Coronary artery (tissue), 2 donors: Measurements from ENCODE around the gene DGAT2L6.

Source experiments
- DNase-seq: peaks from one replicate; pipeline ENCODE4 v3.0.0-alpha.2; 2017; ENCODE audit warnings: low spot score
- H3K27ac ChIP-seq, 2 donors: fragments of 200-600 bp; sonication (generic); one replicate each; pipeline ENCODE4 v1.5.1; 2016 to 2019
- H3K4me3 ChIP-seq: fragments of 200-600 bp; sonication (generic); 2 replicates; pipeline ENCODE4 v1.5.1; 2016; ENCODE audit warnings: mild to moderate bottlenecking, moderate library complexity
- CTCF ChIP-seq: fragments of 200-600 bp; sonication (generic); IDR thresholded peaks from one replicate; pipeline ENCODE4 v1.5.1; 2019; ENCODE audit warnings: antibody characterized with exemption

Gene DGAT2L6

DNA sequence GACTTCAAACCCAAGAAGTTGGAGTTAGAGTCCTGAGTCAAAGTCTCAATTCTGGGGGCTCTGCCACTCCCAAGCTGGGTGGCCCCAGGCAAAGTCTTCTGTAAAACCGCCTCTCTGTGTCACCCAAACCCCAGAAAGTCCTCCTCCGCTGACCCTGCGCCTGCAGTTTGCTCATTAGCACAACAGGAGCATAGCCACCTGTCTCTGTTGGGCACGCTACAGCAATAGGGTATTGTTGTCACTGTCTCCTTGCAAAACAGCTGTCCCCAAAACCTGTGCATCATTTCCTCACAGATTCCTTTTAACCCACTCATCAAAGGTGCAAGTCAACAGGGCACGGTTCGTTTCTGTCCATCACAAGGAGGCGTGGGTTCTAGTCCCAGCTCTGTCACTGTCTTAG, 8.0 kb upstream of the DGAT2L6 start:
- TF ChIP-seq CTCF = no peak
- H3K4me3 ChIP-seq = no peak overlapping the region
- no peak for DNase-seq
- peak overlapping the region in 1 of 2 donors; percentile 32 for H3K27ac ChIP-seq

DNA sequence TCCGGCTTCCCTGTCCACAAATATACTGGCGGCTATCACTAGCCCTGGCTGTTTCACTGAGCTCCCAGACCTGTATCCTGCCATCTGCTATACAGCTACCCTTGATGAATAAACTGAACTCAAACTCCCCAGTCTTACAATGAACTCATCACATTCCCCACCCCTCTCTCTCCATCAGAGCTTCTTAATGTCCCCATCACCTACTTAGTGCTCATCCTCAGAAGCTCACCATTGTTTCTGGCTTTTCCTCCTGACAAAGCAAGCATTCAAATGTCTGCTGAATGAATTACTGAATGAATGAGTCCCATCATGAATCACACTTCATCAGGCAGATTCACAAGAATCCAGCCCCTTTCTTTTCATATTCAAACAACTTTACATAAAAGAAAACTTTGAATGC, 5.7 kb upstream of the DGAT2L6 start:
- TF ChIP-seq CTCF = no peak
- DNase-seq = no peak
- Histone ChIP-seq H3K4me3 (no peak overlapping the region), H3K27ac (no peak overlapping the region)

GRCh38 chrX:70172221-70172620, 5.1 kb upstream of the DGAT2L6 start:
- H3K27ac ChIP-seq = no peak overlapping the region
- DNase-seq = no peak
- no peak overlapping the region for H3K4me3 ChIP-seq
- TF ChIP-seq CTCF = no peak

- TF ChIP-seq CTCF = no peak
- Histone ChIP-seq H3K27ac (no peak overlapping the region), H3K4me3 (no peak overlapping the region)
- no peak for DNase-seq
Observed at GRCh38 chrX:70172964-70173363, 4.3 kb upstream of the DGAT2L6 start.

GRCh38 chrX:70174754-70175153, 2.5 kb upstream of the DGAT2L6 start:
- no peak for DNase-seq
- no peak for TF ChIP-seq CTCF
- no peak overlapping the region for H3K27ac ChIP-seq
- no peak overlapping the region for H3K4me3 ChIP-seq

- Histone ChIP-seq H3K27ac (no peak overlapping the region), H3K4me3 (no peak overlapping the region)
- no peak for DNase-seq
- no peak for TF ChIP-seq CTCF
Observed at GRCh38 chrX:70175338-70175737, 1.9 kb upstream of the DGAT2L6 start.

GRCh38 chrX:70183091-70183490, 5.8 kb downstream of the DGAT2L6 start:
- Histone ChIP-seq H3K27ac (no peak overlapping the region), H3K4me3 (no peak overlapping the region)
- no peak for DNase-seq
- TF ChIP-seq CTCF = no peak
